HepG2 (cell line): ENCODE measurements around the gene KDM1B. TPM values are rescaled to one million over a fixed set of nuclear protein-coding genes. Genes with fewer than 3 reads are reported as not detected.

Experiments
- ELF4 ChIP-seq: sonication (generic); formaldehyde crosslinking; IDR thresholded peaks from 2 replicates; pipeline ENCODE4 v1.5.0; 2020; ENCODE audit warnings: missing genetic modification reagents, mild to moderate bottlenecking, moderate library complexity, borderline replicate concordance
- PHF8 ChIP-seq: sonication (generic); formaldehyde crosslinking; IDR thresholded peaks from 2 replicates; pipeline ENCODE4 v1.5.0; 2020; ENCODE audit warnings: missing genetic modification reagents
- SPEN ChIP-seq: sonication (generic); formaldehyde crosslinking; IDR thresholded peaks from 2 replicates; pipeline ENCODE4 v1.5.1; 2020; ENCODE audit warnings: low read depth, mild to moderate bottlenecking, missing genetic modification reagents
- SRSF9 ChIP-seq: fragments of 200-400 bp; formaldehyde crosslinking; IDR thresholded peaks from 2 replicates; pipeline ENCODE4 v1.6.1; 2018; ENCODE audit warnings: borderline replicate concordance, mild to moderate bottlenecking, low read depth, low read length; ENCODE audit not compliant: insufficient read depth, poor library complexity, severe bottlenecking
- TAF1 ChIP-seq: sonication (generic); formaldehyde crosslinking; IDR thresholded peaks from 2 replicates; pipeline ENCODE4 v1.4.0; 2020; ENCODE audit warnings: missing genetic modification reagents
- TBP ChIP-seq: sonication (generic); formaldehyde crosslinking; IDR thresholded peaks from 2 replicates; pipeline ENCODE4 v1.5.0; 2020; ENCODE audit warnings: missing genetic modification reagents
- ZNF12 ChIP-seq: sonication (generic); formaldehyde crosslinking; IDR thresholded peaks from 2 replicates; pipeline ENCODE4 v1.5.0; 2020; ENCODE audit warnings: missing genetic modification reagents
- ZNF431 ChIP-seq: sonication (generic); formaldehyde crosslinking; IDR thresholded peaks from 2 replicates; pipeline ENCODE4 v1.9.0; 2022; ENCODE audit warnings: missing genetic modification reagents, low read depth, mild to moderate bottlenecking, borderline replicate concordance
- ZNF543 ChIP-seq: sonication (generic); formaldehyde crosslinking; IDR thresholded peaks from 2 replicates; pipeline ENCODE4 v1.4.0; 2020; ENCODE audit warnings: mild to moderate bottlenecking, missing genetic modification reagents
- polyA plus RNA-seq, 8 experiments: library from polyadenylated mRNA; depleted of rRNA in 3 of 8; stranded (reverse) in 7 of 8; unstranded in 1 of 8; fragments of >200 nt; fragmentation: Illumina TruSeq in 4 of 8; extraction: Trizol in 4 of 8; gene quantifications; 2 replicates each; pipeline versions ENCODE4 v1.2.1 to v1.2.3, GENCODE V29; 2011 to 2016; ENCODE audit warnings: low read depth in 4 of 8, missing spikeins in 1 of 8, mixed read lengths in 1 of 8; ENCODE audit not compliant: insufficient read depth in 1 of 8
- total RNA-seq, 5 experiments: library from RNA; depleted of rRNA; stranded (reverse); fragments of >200 nt; fragmentation: Illumina TruSeq; extraction: Trizol; gene quantifications; 2 replicates each; pipeline ENCODE4 v1.2.3, GENCODE V29; 2016; ENCODE audit warnings: low read depth in 1 of 5
- TF ChIP-seq, protein P1 (sequence below): sonication (generic); formaldehyde crosslinking; IDR thresholded peaks from 2 replicates; pipeline ENCODE4 v1.5.1; 2020; ENCODE audit warnings: missing genetic modification reagents, mild to moderate bottlenecking, borderline replicate concordance
- TF ChIP-seq, protein P2 (sequence below): sonication (generic); formaldehyde crosslinking; IDR thresholded peaks from 2 replicates; pipeline ENCODE4 v1.8.0; 2022; ENCODE audit warnings: missing genetic modification reagents, mild to moderate bottlenecking, moderate library complexity, borderline replicate concordance
- TF ChIP-seq, protein P3 (sequence below): sonication (generic); formaldehyde crosslinking; conservative IDR thresholded peaks from 2 replicates; pipeline ENCODE4 v1.4.0; 2020; ENCODE audit warnings: mild to moderate bottlenecking, missing genetic modification reagents, moderate library complexity
- TF ChIP-seq, protein P4 (sequence below): sonication (generic); formaldehyde crosslinking; conservative IDR thresholded peaks from 2 replicates; pipeline ENCODE4 v1.5.0; 2020; ENCODE audit warnings: missing genetic modification reagents
- TF ChIP-seq, protein P5 (sequence below): sonication (generic); formaldehyde crosslinking; IDR thresholded peaks from 2 replicates; pipeline ENCODE4 v1.4.0; 2020; ENCODE audit warnings: mild to moderate bottlenecking, missing genetic modification reagents

KDM1B gene
- total and polyA plus RNA-seq, 2 of the 13 experiments (the other 11 are each of a cell fraction or from before 2014, with no cell fraction given), result 9.8 to 13.2 TPM

DNA sequence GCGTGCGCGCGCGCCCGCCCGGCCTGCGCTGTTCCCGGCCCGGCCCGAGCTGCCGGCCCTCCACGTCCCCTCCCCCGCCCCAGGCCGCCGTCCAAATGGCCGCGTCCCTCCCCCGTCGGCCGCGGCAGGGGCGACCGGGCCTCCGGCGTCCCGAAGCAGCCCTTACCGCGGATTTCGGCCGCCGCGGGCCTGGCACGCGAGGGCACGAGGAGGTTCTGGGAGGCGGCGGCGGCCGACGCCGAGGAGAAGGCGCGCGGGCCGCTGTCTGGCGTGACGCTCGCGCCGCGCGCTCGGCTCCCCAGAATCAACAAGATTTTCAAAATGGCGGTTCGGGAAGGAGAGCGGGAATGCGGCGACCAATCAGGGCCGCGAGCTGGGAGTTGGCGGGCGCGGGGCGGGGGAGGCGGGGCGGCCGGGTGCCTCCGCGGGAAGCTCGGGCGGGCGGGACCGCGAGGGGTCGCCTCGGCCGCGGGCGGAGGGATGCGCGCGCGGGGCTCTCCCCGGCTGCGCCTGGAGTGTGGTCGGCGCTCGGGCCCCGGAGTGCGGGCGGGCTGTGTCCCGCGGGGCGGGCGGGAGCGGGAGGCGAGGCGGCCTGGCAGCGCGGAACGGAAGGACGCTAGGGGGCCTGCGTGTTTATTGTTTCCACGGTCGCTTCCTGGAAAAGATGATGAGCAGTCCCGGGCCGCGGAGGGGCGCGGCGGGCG lies 109.1 kb downstream of the KDM1B start, which contains the start of gene DEK (continued):
- TF ChIP-seq, protein P1, sequence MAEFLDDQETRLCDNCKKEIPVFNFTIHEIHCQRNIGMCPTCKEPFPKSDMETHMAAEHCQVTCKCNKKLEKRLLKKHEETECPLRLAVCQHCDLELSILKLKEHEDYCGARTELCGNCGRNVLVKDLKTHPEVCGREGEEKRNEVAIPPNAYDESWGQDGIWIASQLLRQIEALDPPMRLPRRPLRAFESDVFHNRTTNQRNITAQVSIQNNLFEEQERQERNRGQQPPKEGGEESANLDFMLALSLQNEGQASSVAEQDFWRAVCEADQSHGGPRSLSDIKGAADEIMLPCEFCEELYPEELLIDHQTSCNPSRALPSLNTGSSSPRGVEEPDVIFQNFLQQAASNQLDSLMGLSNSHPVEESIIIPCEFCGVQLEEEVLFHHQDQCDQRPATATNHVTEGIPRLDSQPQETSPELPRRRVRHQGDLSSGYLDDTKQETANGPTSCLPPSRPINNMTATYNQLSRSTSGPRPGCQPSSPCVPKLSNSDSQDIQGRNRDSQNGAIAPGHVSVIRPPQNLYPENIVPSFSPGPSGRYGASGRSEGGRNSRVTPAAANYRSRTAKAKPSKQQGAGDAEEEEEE, result no peak
- no peak for TF ChIP-seq SRSF9
- peak; percentile 47 for TF ChIP-seq TAF1 (CRISPR knock-in tag)
- no peak for TF ChIP-seq TBP (CRISPR knock-in tag)
- TF ChIP-seq ZNF431, result no peak; the same call in 1 of the 2 replicates
- TF ChIP-seq, protein P2, sequence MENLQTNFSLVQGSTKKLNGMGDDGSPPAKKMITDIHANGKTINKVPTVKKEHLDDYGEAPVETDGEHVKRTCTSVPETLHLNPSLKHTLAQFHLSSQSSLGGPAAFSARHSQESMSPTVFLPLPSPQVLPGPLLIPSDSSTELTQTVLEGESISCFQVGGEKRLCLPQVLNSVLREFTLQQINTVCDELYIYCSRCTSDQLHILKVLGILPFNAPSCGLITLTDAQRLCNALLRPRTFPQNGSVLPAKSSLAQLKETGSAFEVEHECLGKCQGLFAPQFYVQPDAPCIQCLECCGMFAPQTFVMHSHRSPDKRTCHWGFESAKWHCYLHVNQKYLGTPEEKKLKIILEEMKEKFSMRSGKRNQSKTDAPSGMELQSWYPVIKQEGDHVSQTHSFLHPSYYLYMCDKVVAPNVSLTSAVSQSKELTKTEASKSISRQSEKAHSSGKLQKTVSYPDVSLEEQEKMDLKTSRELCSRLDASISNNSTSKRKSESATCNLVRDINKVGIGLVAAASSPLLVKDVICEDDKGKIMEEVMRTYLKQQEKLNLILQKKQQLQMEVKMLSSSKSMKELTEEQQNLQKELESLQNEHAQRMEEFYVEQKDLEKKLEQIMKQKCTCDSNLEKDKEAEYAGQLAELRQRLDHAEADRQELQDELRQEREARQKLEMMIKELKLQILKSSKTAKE (CRISPR knock-in tag), result no peak
- TF ChIP-seq, protein P3, sequence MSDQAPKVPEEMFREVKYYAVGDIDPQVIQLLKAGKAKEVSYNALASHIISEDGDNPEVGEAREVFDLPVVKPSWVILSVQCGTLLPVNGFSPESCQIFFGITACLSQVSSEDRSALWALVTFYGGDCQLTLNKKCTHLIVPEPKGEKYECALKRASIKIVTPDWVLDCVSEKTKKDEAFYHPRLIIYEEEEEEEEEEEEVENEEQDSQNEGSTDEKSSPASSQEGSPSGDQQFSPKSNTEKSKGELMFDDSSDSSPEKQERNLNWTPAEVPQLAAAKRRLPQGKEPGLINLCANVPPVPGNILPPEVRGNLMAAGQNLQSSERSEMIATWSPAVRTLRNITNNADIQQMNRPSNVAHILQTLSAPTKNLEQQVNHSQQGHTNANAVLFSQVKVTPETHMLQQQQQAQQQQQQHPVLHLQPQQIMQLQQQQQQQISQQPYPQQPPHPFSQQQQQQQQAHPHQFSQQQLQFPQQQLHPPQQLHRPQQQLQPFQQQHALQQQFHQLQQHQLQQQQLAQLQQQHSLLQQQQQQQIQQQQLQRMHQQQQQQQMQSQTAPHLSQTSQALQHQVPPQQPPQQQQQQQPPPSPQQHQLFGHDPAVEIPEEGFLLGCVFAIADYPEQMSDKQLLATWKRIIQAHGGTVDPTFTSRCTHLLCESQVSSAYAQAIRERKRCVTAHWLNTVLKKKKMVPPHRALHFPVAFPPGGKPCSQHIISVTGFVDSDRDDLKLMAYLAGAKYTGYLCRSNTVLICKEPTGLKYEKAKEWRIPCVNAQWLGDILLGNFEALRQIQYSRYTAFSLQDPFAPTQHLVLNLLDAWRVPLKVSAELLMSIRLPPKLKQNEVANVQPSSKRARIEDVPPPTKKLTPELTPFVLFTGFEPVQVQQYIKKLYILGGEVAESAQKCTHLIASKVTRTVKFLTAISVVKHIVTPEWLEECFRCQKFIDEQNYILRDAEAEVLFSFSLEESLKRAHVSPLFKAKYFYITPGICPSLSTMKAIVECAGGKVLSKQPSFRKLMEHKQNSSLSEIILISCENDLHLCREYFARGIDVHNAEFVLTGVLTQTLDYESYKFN (CRISPR knock-in tag), result peak; percentile 6; the same call in 1 of the 2 replicates
- TF ChIP-seq, protein P4, sequence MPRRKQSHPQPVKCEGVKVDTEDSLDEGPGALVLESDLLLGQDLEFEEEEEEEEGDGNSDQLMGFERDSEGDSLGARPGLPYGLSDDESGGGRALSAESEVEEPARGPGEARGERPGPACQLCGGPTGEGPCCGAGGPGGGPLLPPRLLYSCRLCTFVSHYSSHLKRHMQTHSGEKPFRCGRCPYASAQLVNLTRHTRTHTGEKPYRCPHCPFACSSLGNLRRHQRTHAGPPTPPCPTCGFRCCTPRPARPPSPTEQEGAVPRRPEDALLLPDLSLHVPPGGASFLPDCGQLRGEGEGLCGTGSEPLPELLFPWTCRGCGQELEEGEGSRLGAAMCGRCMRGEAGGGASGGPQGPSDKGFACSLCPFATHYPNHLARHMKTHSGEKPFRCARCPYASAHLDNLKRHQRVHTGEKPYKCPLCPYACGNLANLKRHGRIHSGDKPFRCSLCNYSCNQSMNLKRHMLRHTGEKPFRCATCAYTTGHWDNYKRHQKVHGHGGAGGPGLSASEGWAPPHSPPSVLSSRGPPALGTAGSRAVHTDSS, result no peak
- TF ChIP-seq SPEN (CRISPR knock-in tag), result peak; percentile 71; the same call in 1 of the 2 replicates
- TF ChIP-seq ZNF12 (CRISPR knock-in tag), result no peak
- no peak for TF ChIP-seq ELF4 (CRISPR knock-in tag)
- TF ChIP-seq, protein P5, sequence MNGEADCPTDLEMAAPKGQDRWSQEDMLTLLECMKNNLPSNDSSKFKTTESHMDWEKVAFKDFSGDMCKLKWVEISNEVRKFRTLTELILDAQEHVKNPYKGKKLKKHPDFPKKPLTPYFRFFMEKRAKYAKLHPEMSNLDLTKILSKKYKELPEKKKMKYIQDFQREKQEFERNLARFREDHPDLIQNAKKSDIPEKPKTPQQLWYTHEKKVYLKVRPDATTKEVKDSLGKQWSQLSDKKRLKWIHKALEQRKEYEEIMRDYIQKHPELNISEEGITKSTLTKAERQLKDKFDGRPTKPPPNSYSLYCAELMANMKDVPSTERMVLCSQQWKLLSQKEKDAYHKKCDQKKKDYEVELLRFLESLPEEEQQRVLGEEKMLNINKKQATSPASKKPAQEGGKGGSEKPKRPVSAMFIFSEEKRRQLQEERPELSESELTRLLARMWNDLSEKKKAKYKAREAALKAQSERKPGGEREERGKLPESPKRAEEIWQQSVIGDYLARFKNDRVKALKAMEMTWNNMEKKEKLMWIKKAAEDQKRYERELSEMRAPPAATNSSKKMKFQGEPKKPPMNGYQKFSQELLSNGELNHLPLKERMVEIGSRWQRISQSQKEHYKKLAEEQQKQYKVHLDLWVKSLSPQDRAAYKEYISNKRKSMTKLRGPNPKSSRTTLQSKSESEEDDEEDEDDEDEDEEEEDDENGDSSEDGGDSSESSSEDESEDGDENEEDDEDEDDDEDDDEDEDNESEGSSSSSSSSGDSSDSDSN, result peak; percentile 62; the same call in 1 of the 2 replicates
- TF ChIP-seq ZNF543, result 0 out of 2 replicates have a peak, but pooled peaks have one; percentile 10
- peak; percentile 81 for TF ChIP-seq PHF8 (CRISPR knock-in tag)
